Measurements from ENCODE around the gene RADIL. TPM values are rescaled to one million over a fixed set of nuclear protein-coding genes. Genes with fewer than 3 reads are reported as not detected.
A peak's percentile ranks its signal among the peaks of the same experiment; 100 is the strongest.

The RADIL gene
- total and polyA plus RNA-seq, 11 donors, result 1.1 to 9.0 (median 3.4) TPM

DNA sequence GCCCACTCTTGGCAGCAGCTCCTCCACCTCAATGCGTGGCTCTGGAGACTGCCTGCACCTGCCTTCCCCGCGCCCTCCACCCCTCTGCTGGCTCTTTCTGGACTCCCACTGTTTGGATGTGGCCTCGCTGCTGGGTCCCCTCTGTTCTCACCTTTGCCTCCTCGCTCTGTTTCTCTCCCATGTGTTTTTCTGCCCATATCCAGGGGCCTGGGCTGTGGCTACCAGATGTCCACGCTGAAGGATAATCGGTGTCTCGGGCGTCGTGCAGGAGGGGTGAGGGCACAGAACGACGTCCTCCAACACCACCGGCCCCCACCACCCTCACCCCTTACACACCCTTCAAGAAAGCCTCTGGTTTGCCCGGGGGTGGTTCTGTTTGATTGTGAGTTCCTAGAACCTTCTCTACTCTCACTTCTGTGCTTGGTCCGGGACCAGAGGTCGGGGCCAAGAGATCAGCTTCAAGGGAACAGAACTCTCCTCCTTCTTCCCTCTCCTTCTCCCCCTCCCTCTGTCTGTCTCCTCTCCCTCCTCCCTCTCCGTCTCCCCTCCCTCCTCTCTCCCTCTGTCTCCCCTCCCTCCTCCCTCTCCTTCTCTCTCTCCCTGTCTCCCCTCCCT lies 76.4 kb downstream of the RADIL start:
- TF ChIP-seq, protein P1, sequence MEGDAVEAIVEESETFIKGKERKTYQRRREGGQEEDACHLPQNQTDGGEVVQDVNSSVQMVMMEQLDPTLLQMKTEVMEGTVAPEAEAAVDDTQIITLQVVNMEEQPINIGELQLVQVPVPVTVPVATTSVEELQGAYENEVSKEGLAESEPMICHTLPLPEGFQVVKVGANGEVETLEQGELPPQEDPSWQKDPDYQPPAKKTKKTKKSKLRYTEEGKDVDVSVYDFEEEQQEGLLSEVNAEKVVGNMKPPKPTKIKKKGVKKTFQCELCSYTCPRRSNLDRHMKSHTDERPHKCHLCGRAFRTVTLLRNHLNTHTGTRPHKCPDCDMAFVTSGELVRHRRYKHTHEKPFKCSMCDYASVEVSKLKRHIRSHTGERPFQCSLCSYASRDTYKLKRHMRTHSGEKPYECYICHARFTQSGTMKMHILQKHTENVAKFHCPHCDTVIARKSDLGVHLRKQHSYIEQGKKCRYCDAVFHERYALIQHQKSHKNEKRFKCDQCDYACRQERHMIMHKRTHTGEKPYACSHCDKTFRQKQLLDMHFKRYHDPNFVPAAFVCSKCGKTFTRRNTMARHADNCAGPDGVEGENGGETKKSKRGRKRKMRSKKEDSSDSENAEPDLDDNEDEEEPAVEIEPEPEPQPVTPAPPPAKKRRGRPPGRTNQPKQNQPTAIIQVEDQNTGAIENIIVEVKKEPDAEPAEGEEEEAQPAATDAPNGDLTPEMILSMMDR (IDR thresholded peaks at IDR 0.05), result no peak
- no peak for TF ChIP-seq POLR2A (IDR thresholded peaks at IDR 0.05)
- Histone ChIP-seq H3K27me3 (peaks cover 0 to 12% (median 0%) of the 10 kb centered on the region in 9 donors), H3K4me3 (no peak overlapping the region), H3K27ac (peak overlapping the region in 4 of 12 donors; percentile 5 to 62 (median 24)), H3K9me3 (no peaks in the 10 kb centered on the region), H3K36me3 (peaks cover 0 to 8% (median 0%) of the 10 kb centered on the region in 9 donors), H3K4me1 (peaks cover 0 to 4% (median 0%) of the 10 kb centered on the region in 12 donors)
- no peak for DNase-seq
- ATAC-seq, result peak in 3 of 4 donors; percentile 35 to 49 (median 43)
- 70 to 81% (median 73%) methylated on average over 17 of the region's 17 CpGs for WGBS, 4 donors
- intact Hi-C loops (cut with DNase I), result no loop called here

DNA sequence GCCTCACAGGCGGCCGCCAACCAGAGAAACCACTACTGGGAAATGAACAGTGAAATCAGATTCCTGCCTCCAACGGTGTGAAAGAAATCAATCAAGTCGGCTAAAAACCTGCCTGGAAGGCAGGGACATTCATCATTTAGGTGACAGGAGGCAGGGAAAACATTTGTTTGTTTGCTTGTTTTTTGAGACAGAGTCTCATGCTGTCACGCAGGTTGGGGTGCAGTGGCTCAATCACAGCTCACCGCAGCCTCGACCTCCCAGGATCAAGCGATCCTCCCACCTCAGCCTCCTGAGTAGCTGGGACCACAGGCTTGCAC lies 77.6 kb downstream of the RADIL start:
- DNase-seq (no peak), ATAC-seq (no peak)
- Histone ChIP-seq H3K4me3 (no peak overlapping the region), H3K9me3 (no peaks in the 10 kb centered on the region), H3K27ac (no peak overlapping the region), H3K27me3 (peaks cover 0 to 12% (median 0%) of the 10 kb centered on the region in 9 donors), H3K36me3 (peaks cover 0 to 8% (median 0%) of the 10 kb centered on the region in 9 donors), H3K4me1 (peaks cover 0 to 4% (median 0%) of the 10 kb centered on the region in 12 donors)
- intact Hi-C loops (cut with DNase I), result no loop called here
- TF ChIP-seq, protein P1 (IDR thresholded peaks at IDR 0.05), result no peak
- no peak for TF ChIP-seq POLR2A (IDR thresholded peaks at IDR 0.05)
- WGBS, 4 donors, result 83 to 88% (median 84%) methylated on average over 6 to 8 of the region's 8 CpGs

DNA sequence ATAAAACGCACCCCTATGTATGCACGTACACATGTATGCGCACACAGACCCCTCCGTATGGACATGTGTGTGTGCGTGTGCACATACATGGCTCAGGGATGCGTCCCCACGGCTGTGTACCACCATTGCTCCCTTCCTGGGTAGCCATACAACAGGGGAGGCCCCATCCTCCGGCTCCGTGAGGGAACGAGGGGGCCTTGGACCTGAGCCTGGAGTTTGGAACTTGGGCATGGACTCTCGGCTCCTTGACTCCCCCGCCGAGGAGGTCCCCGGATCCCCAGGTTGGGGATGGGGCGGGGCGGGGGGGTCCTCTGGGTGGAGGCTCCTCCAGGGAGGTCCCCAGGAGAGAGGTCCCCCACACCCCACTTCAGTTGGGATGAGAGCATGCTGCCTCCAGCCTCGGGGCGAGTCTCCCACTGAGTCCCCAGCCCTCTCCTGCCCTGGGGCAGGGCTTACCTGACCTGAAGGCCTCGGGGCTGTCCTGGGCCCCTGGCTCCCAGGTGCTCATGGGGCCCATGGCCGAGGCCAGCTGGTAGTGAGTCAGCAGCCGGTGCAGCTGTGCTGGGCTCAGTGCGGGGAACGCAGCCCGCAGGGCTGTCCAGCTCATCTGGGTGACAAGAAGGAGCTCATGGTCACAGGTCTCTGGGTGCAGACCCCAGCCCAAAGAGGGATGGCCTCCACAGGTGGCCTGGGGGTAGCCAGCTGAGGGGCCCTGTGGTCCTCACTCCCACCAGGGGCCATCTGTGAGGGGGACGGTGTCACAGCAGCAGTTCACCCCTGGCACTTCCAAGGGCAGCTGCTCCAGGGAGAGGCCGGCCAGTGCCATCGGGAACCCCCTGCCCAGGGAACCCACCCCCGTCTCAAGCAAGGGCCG lies 78.2 kb downstream of the RADIL start:
- intact Hi-C loops (cut with DNase I), result no loop called here
- 82 to 89% (median 87%) methylated on average over 14 to 29 of the region's 29 CpGs for WGBS, 4 donors
- Histone ChIP-seq H3K4me1 (peaks cover 0 to 4% (median 0%) of the 10 kb centered on the region in 12 donors), H3K27ac (no peak overlapping the region), H3K36me3 (peaks cover 0 to 4% (median 0%) of the 10 kb centered on the region in 9 donors), H3K9me3 (no peaks in the 10 kb centered on the region), H3K27me3 (peaks cover 0 to 12% (median 0%) of the 10 kb centered on the region in 9 donors), H3K4me3 (no peak overlapping the region)
- DNase-seq (no peak), ATAC-seq (no peak)
- TF ChIP-seq POLR2A (IDR thresholded peaks at IDR 0.05), result no peak
- TF ChIP-seq, protein P1 (IDR thresholded peaks at IDR 0.05), result no peak

All from heart left ventricle (tissue), 16 donors.